ENCODE results near the gene KIAA1958. TPM values are rescaled to one million over a fixed set of nuclear protein-coding genes. Genes with fewer than 3 reads are reported as not detected.

KIAA1958 gene
- total and polyA plus RNA-seq, 2 of the 4 experiments (the other 2 are of a cell fraction) = 0.65 to 1.8 TPM

GRCh38 chr9:112473986-112474385, 12.6 kb upstream of the KIAA1958 start:
- BruUV-seq (replicated peaks) = no TSS peak
- Histone ChIP-seq H3K79me1 (ENCODE audit: low read depth in 1 of 2, low read length in 2 of 2) (no peaks in the 10 kb centered on the region), H2BK15ac (ENCODE audit: low read depth, low read length) (no peak overlapping the region), H2BK5ac (ENCODE audit: low read depth, low read length, poor library complexity, severe bottlenecking) (no peak overlapping the region), H3K14ac (replicated peaks; ENCODE audit: low read depth, low read length) (no peak overlapping the region), H3K27me3 (ENCODE audit: control insufficient read depth, insufficient read depth, low read length) (no peaks in the 10 kb centered on the region), H2AK5ac (ENCODE audit: low read depth, low read length) (no peak overlapping the region), H3K9me1 (ENCODE audit: insufficient read depth, low read length) (no peaks in the 10 kb centered on the region), H4K5ac (ENCODE audit: low read depth, low read length) (no peak overlapping the region), H3K9ac (ENCODE audit: low read depth, low read length) (no peak overlapping the region), H3K4me2 (ENCODE audit: low read depth, low read length) (no peak overlapping the region), H3K18ac (ENCODE audit: low read depth, low read length) (no peak overlapping the region), H2BK20ac (ENCODE audit: low read depth, low read length) (no peak overlapping the region), H4K8ac (ENCODE audit: low read depth in 2 of 2, low read length in 2 of 2) (no peak overlapping the region), H3K4ac (ENCODE audit: low read depth, low read length) (no peak overlapping the region), H3K4me3 (ENCODE audit: insufficient read depth, low read depth, low read length) (no peak overlapping the region), H2AK9ac (replicated peaks; ENCODE audit: low read depth, low read length, poor library complexity) (no peak overlapping the region), H2BK120ac (ENCODE audit: low read depth, low read length) (no peak overlapping the region), H3K56ac (ENCODE audit: extremely low read depth, insufficient read depth, low read length) (no peak overlapping the region), H3K23ac (ENCODE audit: low read depth, low read length) (no peak overlapping the region), H3K9me3 (ENCODE audit: control insufficient read depth, insufficient read depth, low read length) (no peaks in the 10 kb centered on the region), H4K20me1 (ENCODE audit: insufficient read depth, low read length) (no peaks in the 10 kb centered on the region), H2AFZ (replicated peaks; ENCODE audit: low read length, poor library complexity) (no peak overlapping the region), H3K4me1 (ENCODE audit: control insufficient read depth, insufficient read depth, low read length) (no peaks in the 10 kb centered on the region), H4K91ac (ENCODE audit: insufficient read depth, low read depth, low read length) (no peak overlapping the region), H3K36me3 (ENCODE audit: control insufficient read depth, insufficient read depth, low read length) (peaks cover 5% of the 10 kb centered on the region), H3K27ac (ENCODE audit: insufficient read depth, low read length) (no peak overlapping the region)
- ATAC-seq (ENCODE audit: low read depth) (no peak), DNase-seq (no peak)
- WGBS, 2 experiments (ENCODE audit: extremely low coverage in 2 of 2, insufficient read length in 1 of 2) = no CpG with 5 or more reads among the region's 2 CpGs
- ChIA-PET POLR2A (ENCODE audit: unreplicated experiment) (no interaction called here), CTCF (no interaction called here)
- in situ Hi-C loops (cut with MboI; ENCODE audit: low sequenced_read_pairs) = loop anchor here (25.0 kb wide), 1 partner anchor 338 kb away; no protein-coding TSS in a partner anchor
- dilution Hi-C loops (cut with HindIII; ENCODE audit: low sequenced_read_pairs, unreplicated experiment) = no loop called here
- no peak for TF ChIP-seq BHLHE40 (IDR thresholded peaks at IDR 0.05; ENCODE audit: low read depth, low read length)
- TF ChIP-seq CEBPB (IDR thresholded peaks at IDR 0.05; ENCODE audit: low read depth, low read length) = no peak
- no peak for TF ChIP-seq USF2 (IDR thresholded peaks at IDR 0.05; ENCODE audit: low read depth, low read length)
- no peak for TF ChIP-seq MAFK (IDR thresholded peaks at IDR 0.05; ENCODE audit: low read depth, low read length)
- TF ChIP-seq MAZ (IDR thresholded peaks at IDR 0.05; ENCODE audit: borderline replicate concordance, low read depth, low read length) = no peak
- no peak for TF ChIP-seq FOS (IDR thresholded peaks at IDR 0.05; ENCODE audit: low read depth, low read length)
- intact Hi-C loops (cut with micrococcal nuclease) = no loop called here
